Smooth muscle cell (in vitro differentiated cells): ENCODE data around the gene POP4. TPM values are rescaled to one million over a fixed set of nuclear protein-coding genes. Genes with fewer than 3 reads are reported as not detected.
A peak's percentile ranks its signal among the peaks of the same experiment; 100 is the strongest.

Source experiments
- DNase-seq: peaks from one replicate; lab custom pipeline; 2025; ENCODE audit not compliant: unreplicated experiment; lab: John Stamatoyannopoulos, UW
- H2AFZ ChIP-seq: fragments of 200-600 bp; sonication (generic); 2 replicates; pipeline ENCODE4 v1.6.0; 2016; ENCODE audit warnings: antibody characterized with exemption, low read depth, mild to moderate bottlenecking
- H3F3A ChIP-seq: fragments of 200-600 bp; sonication (generic); 2 replicates; pipeline ENCODE4 v1.6.0; 2017; ENCODE audit warnings: antibody characterized with exemption, low read depth
- H3K27ac ChIP-seq: fragments of 200-600 bp; sonication (generic); 2 replicates; pipeline ENCODE4 v1.5.1; 2016; ENCODE audit warnings: low read depth, mild to moderate bottlenecking
- H3K27me3 ChIP-seq: fragments of 200-600 bp; sonication (generic); 2 replicates; pipeline ENCODE4 v1.6.1; 2016; ENCODE audit warnings: low read depth, mild to moderate bottlenecking
- H3K36me3 ChIP-seq: fragments of 200-600 bp; sonication (generic); 2 replicates; pipeline ENCODE4 v1.5.1; 2016; ENCODE audit warnings: low read depth
- H3K4me1 ChIP-seq: fragments of 200-600 bp; sonication (generic); 2 replicates; pipeline ENCODE4 v1.5.1; 2016; ENCODE audit warnings: low read depth
- H3K4me2 ChIP-seq: fragments of 200-600 bp; sonication (generic); 2 replicates; pipeline ENCODE4 v1.6.0; 2016; ENCODE audit warnings: mild to moderate bottlenecking
- H3K4me3 ChIP-seq: fragments of 200-600 bp; sonication (generic); 2 replicates; pipeline ENCODE4 v1.5.1; 2016; ENCODE audit warnings: mild to moderate bottlenecking
- H3K79me2 ChIP-seq: fragments of 200-600 bp; sonication (generic); 2 replicates; pipeline ENCODE4 v1.6.0; 2016; ENCODE audit warnings: low read depth, mild to moderate bottlenecking
- H3K9ac ChIP-seq: fragments of 200-600 bp; sonication (generic); 2 replicates; pipeline ENCODE4 v1.6.0; 2016; ENCODE audit warnings: low read depth
- H3K9me3 ChIP-seq: fragments of 200-600 bp; sonication (generic); replicated peaks from 2 replicates; pipeline ENCODE4 v1.5.1; 2016; ENCODE audit warnings: low read depth
- H4K20me1 ChIP-seq: fragments of 200-600 bp; sonication (generic); 2 replicates; pipeline ENCODE4 v1.6.0; 2016; ENCODE audit warnings: low read depth
- WGBS: methylation state at CpG from one replicate; pipeline ENCODE4 v1.1.7; 2016; ENCODE audit warnings: low lambda C conversion rate; 5-methylcytosine and 5-hydroxymethylcytosine counted together
- polyA plus RNA-seq: library from polyadenylated mRNA; unstranded; fragments of >200 nt; fragmentation: Nextera tagmentation; extraction: Ambion mirVana; gene quantifications from 2 replicates; pipeline ENCODE4 v1.2.1, GENCODE V29; 2016
- total RNA-seq: library from RNA; depleted of rRNA; stranded (reverse); fragments of >200 nt; gene quantifications from 2 replicates; pipeline ENCODE4 v1.2.3, GENCODE V29; 2014
- TF ChIP-seq, protein P1 (sequence below): fragments of 200-600 bp; sonication (generic); IDR thresholded peaks from 2 replicates; pipeline ENCODE4 v1.5.1; 2017; ENCODE audit warnings: borderline replicate concordance, mild to moderate bottlenecking, antibody characterized with exemption; ENCODE audit not compliant: insufficient read depth, poor library complexity, severe bottlenecking

The POP4 gene
- total and polyA plus RNA-seq, 2 experiments from 2014 or later: 54.4 to 94.9 TPM

GRCh38 chr19:29609636-29610035, 3.6 kb downstream of the POP4 start:
- 96% methylated on average over 11 of the region's 11 CpGs for WGBS

GRCh38 chr19:29610213-29610573, 4.1 kb downstream of the POP4 start:
- H3K36me3 ChIP-seq: peaks cover 1% of the 10 kb centered on the region
- H3K79me2 ChIP-seq: peaks cover 6% of the 10 kb centered on the region
- no peak overlapping the region for H2AFZ ChIP-seq
- no peaks in the 10 kb centered on the region for H4K20me1 ChIP-seq
- H3K4me1 ChIP-seq: peaks cover 2% of the 10 kb centered on the region
- DNase-seq: no peak
- H3K9ac ChIP-seq: no peak overlapping the region
- H3F3A ChIP-seq: no peaks in the 10 kb centered on the region
- H3K4me2 ChIP-seq: no peak overlapping the region
- 90% methylated on average over 12 of the region's 22 CpGs for WGBS
- H3K4me3 ChIP-seq: no peak overlapping the region
- no peaks in the 10 kb centered on the region for H3K27me3 ChIP-seq
- TF ChIP-seq, protein P1, sequence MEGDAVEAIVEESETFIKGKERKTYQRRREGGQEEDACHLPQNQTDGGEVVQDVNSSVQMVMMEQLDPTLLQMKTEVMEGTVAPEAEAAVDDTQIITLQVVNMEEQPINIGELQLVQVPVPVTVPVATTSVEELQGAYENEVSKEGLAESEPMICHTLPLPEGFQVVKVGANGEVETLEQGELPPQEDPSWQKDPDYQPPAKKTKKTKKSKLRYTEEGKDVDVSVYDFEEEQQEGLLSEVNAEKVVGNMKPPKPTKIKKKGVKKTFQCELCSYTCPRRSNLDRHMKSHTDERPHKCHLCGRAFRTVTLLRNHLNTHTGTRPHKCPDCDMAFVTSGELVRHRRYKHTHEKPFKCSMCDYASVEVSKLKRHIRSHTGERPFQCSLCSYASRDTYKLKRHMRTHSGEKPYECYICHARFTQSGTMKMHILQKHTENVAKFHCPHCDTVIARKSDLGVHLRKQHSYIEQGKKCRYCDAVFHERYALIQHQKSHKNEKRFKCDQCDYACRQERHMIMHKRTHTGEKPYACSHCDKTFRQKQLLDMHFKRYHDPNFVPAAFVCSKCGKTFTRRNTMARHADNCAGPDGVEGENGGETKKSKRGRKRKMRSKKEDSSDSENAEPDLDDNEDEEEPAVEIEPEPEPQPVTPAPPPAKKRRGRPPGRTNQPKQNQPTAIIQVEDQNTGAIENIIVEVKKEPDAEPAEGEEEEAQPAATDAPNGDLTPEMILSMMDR: no peak
- H3K27ac ChIP-seq: no peak overlapping the region
- H3K9me3 ChIP-seq: no peaks in the 10 kb centered on the region

More at GRCh38 chr19:29609636-29610035, 3.6 kb downstream of the POP4 start:
- DNase-seq: no peak
- no peak overlapping the region for H3K4me3 ChIP-seq
- no peak overlapping the region for H3K27ac ChIP-seq
- TF ChIP-seq, protein P1: no peak
- H3K79me2 ChIP-seq: peaks cover 6% of the 10 kb centered on the region
- H3K9me3 ChIP-seq: no peaks in the 10 kb centered on the region
- no peaks in the 10 kb centered on the region for H3K36me3 ChIP-seq
- no peak overlapping the region for H2AFZ ChIP-seq
- H3K4me1 ChIP-seq: peaks cover 4% of the 10 kb centered on the region
- no peaks in the 10 kb centered on the region for H3F3A ChIP-seq
- H4K20me1 ChIP-seq: no peaks in the 10 kb centered on the region
- H3K27me3 ChIP-seq: no peaks in the 10 kb centered on the region
- no peak overlapping the region for H3K9ac ChIP-seq
- H3K4me2 ChIP-seq: no peak overlapping the region

- WGBS: 43% methylated on average over 19 of the region's 19 CpGs
- Histone ChIP-seq H2AFZ (no peak overlapping the region), H3K36me3 (peaks cover 6% of the 10 kb centered on the region), H3K9me3 (no peaks in the 10 kb centered on the region), H3F3A (no peaks in the 10 kb centered on the region), H4K20me1 (no peaks in the 10 kb centered on the region), H3K4me1 (no peaks in the 10 kb centered on the region), H3K4me3 (no peak overlapping the region), H3K79me2 (peaks cover 6% of the 10 kb centered on the region), H3K4me2 (no peak overlapping the region), H3K27ac (no peak overlapping the region), H3K27me3 (no peaks in the 10 kb centered on the region), H3K9ac (no peak overlapping the region)
- TF ChIP-seq, protein P1: peak; percentile 76
- DNase-seq: peak; percentile 18
Observed at GRCh38 chr19:29610574-29611271, 4.6 kb downstream of the POP4 start.

DNA sequence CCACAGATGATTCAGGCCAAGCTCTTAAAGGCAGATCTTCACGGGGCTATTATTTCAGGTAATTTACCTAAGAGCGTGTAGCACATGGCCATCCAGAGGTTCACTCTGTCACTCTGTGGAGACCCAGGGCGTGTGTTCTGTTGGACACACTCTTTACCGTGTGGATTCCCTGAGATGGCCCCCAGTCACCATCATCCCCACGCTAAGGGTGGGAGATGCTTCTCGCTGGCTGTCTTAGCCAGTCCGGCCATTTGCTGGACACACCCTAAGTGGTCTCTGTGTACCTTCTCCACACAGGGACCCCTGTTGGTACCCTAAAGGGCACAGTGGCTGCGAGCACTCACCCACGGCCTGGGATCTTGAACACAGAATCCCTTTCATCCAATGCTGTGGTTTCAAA, 6.0 kb downstream of the POP4 start:
- H3K4me2 ChIP-seq: no peak overlapping the region
- no peaks in the 10 kb centered on the region for H3K79me2 ChIP-seq
- H3K36me3 ChIP-seq: peaks cover 6% of the 10 kb centered on the region
- no peaks in the 10 kb centered on the region for H3K4me1 ChIP-seq
- H2AFZ ChIP-seq: no peak overlapping the region
- WGBS: 96% methylated on average over 9 of the region's 9 CpGs
- H3F3A ChIP-seq: no peaks in the 10 kb centered on the region
- H3K9ac ChIP-seq: no peak overlapping the region
- no peaks in the 10 kb centered on the region for H3K9me3 ChIP-seq
- H3K4me3 ChIP-seq: no peak overlapping the region
- no peak for DNase-seq
- H3K27me3 ChIP-seq: no peaks in the 10 kb centered on the region
- no peaks in the 10 kb centered on the region for H4K20me1 ChIP-seq
- H3K27ac ChIP-seq: no peak overlapping the region
- TF ChIP-seq, protein P1: no peak
